Vagina (tissue), 2 donors: ENCODE measurements around the gene BTN1A1.

Source experiments
- CTCF ChIP-seq, 3 experiments: fragments of 450-650 bp in 2 of 3; fragments of 200-600 bp in 1 of 3; sonication (generic) in 1 of 3; IDR thresholded peaks; one replicate each; pipeline ENCODE4 v1.5.1; 2017 to 2019; ENCODE audit warnings: antibody characterized with exemption in 3 of 3, mild to moderate bottlenecking in 2 of 3, moderate library complexity in 2 of 3
- POLR2A ChIP-seq, 2 donors: fragments of 450-650 bp; IDR thresholded peaks; one replicate each; pipeline ENCODE4 v1.6.1; 2017; ENCODE audit warnings: antibody characterized with exemption in 2 of 2, mild to moderate bottlenecking in 2 of 2, moderate library complexity in 2 of 2

DNA sequence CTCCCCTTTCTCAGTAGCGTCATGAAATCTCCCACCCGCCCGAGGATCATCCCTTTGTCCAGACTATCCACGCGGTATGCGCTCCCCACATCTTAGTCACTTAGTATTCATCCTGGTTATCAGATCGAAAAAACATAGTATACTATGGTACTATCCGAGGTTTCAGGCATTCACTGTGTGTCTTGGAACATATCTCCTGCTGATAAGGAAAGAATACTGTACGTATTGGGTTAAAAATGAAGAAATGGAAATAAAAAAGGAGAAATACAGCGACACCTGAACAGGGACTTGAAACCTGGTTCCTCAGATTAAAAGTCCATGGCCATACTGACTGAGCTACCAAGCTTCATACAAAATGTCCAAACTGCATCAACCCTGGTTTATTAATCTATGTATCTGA, 52.1 kb downstream of the BTN1A1 start:
- no peak for TF ChIP-seq CTCF (IDR thresholded peaks at IDR 0.05)
- TF ChIP-seq POLR2A (IDR thresholded peaks at IDR 0.05), result no peak
